Measurements from ENCODE around the gene ADAM12.

- TF ChIP-seq CTCF (IDR thresholded peaks at IDR 0.05) (no peak), POLR2A (IDR thresholded peaks at IDR 0.05) (no peak)
Observed at GRCh38 chr10:126099366-126099765, 288.9 kb downstream of the ADAM12 start.

Data from uterus (tissue), 2 donors.